IMR-90 (cell line): Measurements from ENCODE around the gene NHLRC1. TPM values are rescaled to one million over a fixed set of nuclear protein-coding genes. Genes with fewer than 3 reads are reported as not detected.

Source experiments
- ATAC-seq: fragments of 200-7000 bp; cut with Tn5 transposase; 2 replicates; pipeline ENCODE4 v1.9.1; 2020; ENCODE audit warnings: low read depth, mild to moderate bottlenecking, moderate library complexity
- BruUV-seq: library from RNA; stranded (reverse); fragments of 400-500 nt; replicated peaks from 2 replicates; lab custom pipeline; 2021; lab: Mats Ljungman, UMichigan
- CTCF ChIA-PET: fragments of 300-600 bp; formaldehyde crosslinking; extraction: SDS; loops from one replicate; lab custom pipeline; 2021; ENCODE audit warnings: antibody characterized with exemption; lab: Yijun Ruan, JAX
- POLR2A ChIA-PET: fragments of 300-600 bp; sonication (Branson Sonifier 250); formaldehyde crosslinking; loops from one replicate; lab custom pipeline; 2022; ENCODE audit warnings: antibody characterized with exemption; ENCODE audit not compliant: unreplicated experiment; lab: Charles Lee
- DNase-seq: peaks from one replicate; pipeline ENCODE4 v3.0.0; 2013
- H2AFZ ChIP-seq: replicated peaks from 2 replicates; pipeline ENCODE3; 2013; ENCODE audit warnings: low read length, mild to moderate bottlenecking; ENCODE audit not compliant: poor library complexity
- H2AK5ac ChIP-seq: 2 replicates; pipeline ENCODE4 v1.6.1; 2013; ENCODE audit warnings: low read depth, low read length, inconsistent platforms
- H2AK9ac ChIP-seq: replicated peaks from 2 replicates; pipeline ENCODE3; 2013; ENCODE audit warnings: mild to moderate bottlenecking, low read depth, low read length, moderate library complexity; ENCODE audit not compliant: poor library complexity
- H2BK120ac ChIP-seq: 2 replicates; pipeline ENCODE4 v1.6.1; 2013; ENCODE audit warnings: low read depth, low read length, inconsistent platforms
- H2BK15ac ChIP-seq: 3 replicates; pipeline ENCODE4 v1.6.1; 2013; ENCODE audit warnings: low read depth, low read length, inconsistent platforms
- H2BK20ac ChIP-seq: 2 replicates; pipeline ENCODE4 v1.6.1; 2013; ENCODE audit warnings: low read depth, mild to moderate bottlenecking, inconsistent platforms, low read length, moderate library complexity
- H2BK5ac ChIP-seq: 2 replicates; pipeline ENCODE4 v1.6.1; 2013; ENCODE audit warnings: mild to moderate bottlenecking, low read depth, low read length, inconsistent platforms; ENCODE audit not compliant: poor library complexity, severe bottlenecking
- H3K14ac ChIP-seq: replicated peaks from 2 replicates; pipeline ENCODE4 v1.6.1; 2013; ENCODE audit warnings: low read depth, low read length, inconsistent platforms
- H3K18ac ChIP-seq: 2 replicates; pipeline ENCODE4 v1.6.1; 2013; ENCODE audit warnings: low read depth, low read length, control low read depth
- H3K23ac ChIP-seq: 2 replicates; pipeline ENCODE4 v1.6.1; 2013; ENCODE audit warnings: low read depth, low read length, inconsistent platforms
- H3K27ac ChIP-seq: 2 replicates; pipeline ENCODE4 v1.5.1; 2013; ENCODE audit warnings: mild to moderate bottlenecking, control low read depth, low read length; ENCODE audit not compliant: insufficient read depth
- H3K27me3 ChIP-seq: 2 replicates; pipeline ENCODE4 v1.6.1; 2013; ENCODE audit warnings: low read length; ENCODE audit not compliant: control insufficient read depth, insufficient read depth
- H3K36me3 ChIP-seq: 2 replicates; pipeline ENCODE4 v1.6.1; 2013; ENCODE audit warnings: low read length, mixed read lengths; ENCODE audit not compliant: control insufficient read depth, insufficient read depth
- H3K4ac ChIP-seq: 2 replicates; pipeline ENCODE4 v1.6.1; 2013; ENCODE audit warnings: low read depth, low read length, inconsistent platforms
- H3K4me1 ChIP-seq: 2 replicates; pipeline ENCODE4 v1.6.1; 2013; ENCODE audit warnings: low read length, mixed read lengths; ENCODE audit not compliant: control insufficient read depth, insufficient read depth
- H3K4me2 ChIP-seq: 2 replicates; pipeline ENCODE4 v1.6.1; 2013; ENCODE audit warnings: low read depth, mild to moderate bottlenecking, control low read depth, low read length, moderate library complexity
- H3K4me3 ChIP-seq: 2 replicates; pipeline ENCODE4 v1.5.1; 2013; ENCODE audit warnings: low read depth, mild to moderate bottlenecking, control low read depth, low read length, moderate library complexity; ENCODE audit not compliant: insufficient read depth
- H3K56ac ChIP-seq: 2 replicates; pipeline ENCODE4 v1.6.1; 2013; ENCODE audit warnings: low read length, inconsistent platforms; ENCODE audit not compliant: insufficient read depth; ENCODE audit errors: extremely low read depth
- H3K79me1 ChIP-seq, 2 experiments: 2 replicates each; pipeline ENCODE4 v1.6.1; 2013; ENCODE audit warnings: low read length in 2 of 2, inconsistent platforms in 1 of 2, low read depth in 1 of 2
- H3K9ac ChIP-seq: 2 replicates; pipeline ENCODE4 v1.6.1; 2013; ENCODE audit warnings: low read depth, low read length, control low read depth
- H3K9me1 ChIP-seq: 2 replicates; pipeline ENCODE4 v1.6.1; 2013; ENCODE audit warnings: low read length, inconsistent platforms; ENCODE audit not compliant: insufficient read depth
- H3K9me3 ChIP-seq: 2 replicates; pipeline ENCODE4 v1.6.1; 2013; ENCODE audit warnings: low read length; ENCODE audit not compliant: control insufficient read depth, insufficient read depth
- H4K20me1 ChIP-seq: 2 replicates; pipeline ENCODE4 v1.6.1; 2013; ENCODE audit warnings: low read length, inconsistent platforms; ENCODE audit not compliant: insufficient read depth
- H4K5ac ChIP-seq: 2 replicates; pipeline ENCODE4 v1.6.1; 2013; ENCODE audit warnings: mild to moderate bottlenecking, low read depth, low read length, control low read depth
- H4K8ac ChIP-seq, 2 experiments: 2 replicates each; pipeline ENCODE4 v1.6.1; 2013; ENCODE audit warnings: low read depth in 2 of 2, low read length in 2 of 2, control low read depth in 1 of 2, inconsistent platforms in 1 of 2
- H4K91ac ChIP-seq: 2 replicates; pipeline ENCODE4 v1.6.1; 2013; ENCODE audit warnings: low read depth, low read length, inconsistent platforms; ENCODE audit not compliant: insufficient read depth
- BHLHE40 ChIP-seq: fragments of 150-350 bp; IDR thresholded peaks from 2 replicates; pipeline ENCODE4 v1.6.1; 2016; ENCODE audit warnings: mild to moderate bottlenecking, low read depth, low read length
- CEBPB ChIP-seq: IDR thresholded peaks from 2 replicates; pipeline ENCODE4 v1.6.1; 2012; ENCODE audit warnings: low read depth, low read length, improper control_type of control experiment
- CHD1 ChIP-seq: IDR thresholded peaks from 2 replicates; pipeline ENCODE4 v1.6.1; 2012; ENCODE audit warnings: low read depth, low read length, improper control_type of control experiment
- FOS ChIP-seq: fragments of 150-350 bp; IDR thresholded peaks from 2 replicates; pipeline ENCODE4 v1.6.1; 2016; ENCODE audit warnings: low read depth, low read length
- MAFK ChIP-seq: IDR thresholded peaks from 2 replicates; pipeline ENCODE4 v1.6.1; 2012; ENCODE audit warnings: low read depth, low read length, improper control_type of control experiment
- MAZ ChIP-seq: IDR thresholded peaks from 2 replicates; pipeline ENCODE4 v1.6.1; 2012; ENCODE audit warnings: low read depth, mild to moderate bottlenecking, low read length, improper control_type of control experiment, moderate library complexity, borderline replicate concordance
- MXI1 ChIP-seq: IDR thresholded peaks from 2 replicates; pipeline ENCODE4 v1.6.1; 2012; ENCODE audit warnings: low read depth, mild to moderate bottlenecking, low read length, moderate library complexity, borderline replicate concordance
- NFE2L2 ChIP-seq: fragments of 150-350 bp; IDR thresholded peaks from 2 replicates; pipeline ENCODE4 v1.6.1; 2016; ENCODE audit warnings: low read depth, mild to moderate bottlenecking, low read length
- POLR2A ChIP-seq: IDR thresholded peaks from 2 replicates; pipeline ENCODE4 v1.6.1; 2012; ENCODE audit warnings: mild to moderate bottlenecking, low read depth, low read length
- RAD21 ChIP-seq: IDR thresholded peaks from 2 replicates; pipeline ENCODE4 v1.6.1; 2012; ENCODE audit warnings: low read length, improper control_type of control experiment
- RCOR1 ChIP-seq: IDR thresholded peaks from 2 replicates; pipeline ENCODE4 v1.6.1; 2012; ENCODE audit warnings: mild to moderate bottlenecking, low read length, improper control_type of control experiment; ENCODE audit not compliant: insufficient replicate concordance
- RFX5 ChIP-seq: IDR thresholded peaks from 2 replicates; pipeline ENCODE4 v1.8.0; 2012; ENCODE audit warnings: low read depth, mild to moderate bottlenecking, low read length, moderate library complexity
- SMC3 ChIP-seq: fragments of 150-350 bp; IDR thresholded peaks from 2 replicates; pipeline ENCODE4 v1.6.1; 2016; ENCODE audit warnings: low read depth, mild to moderate bottlenecking, antibody characterized with exemption, low read length, moderate library complexity
- WGBS, 2 experiments: methylation state at CpG; one replicate each; pipeline versions ENCODE4 v1.1.5 to v1.1.7; 2013; ENCODE audit warnings: missing lambda C conversion rate in 2 of 2; ENCODE audit not compliant: insufficient read length in 1 of 2; ENCODE audit errors: extremely low coverage in 2 of 2; 5-methylcytosine and 5-hydroxymethylcytosine counted together
- dilution Hi-C: fragments of 300-500 bp; cut with HindIII; formaldehyde crosslinking; loops from one replicate; pipeline ENCODE4 v1.14.3; 2018; ENCODE audit warnings: low sequenced_read_pairs; ENCODE audit not compliant: unreplicated experiment
- in situ Hi-C: fragments of 300-500 bp; cut with MboI; formaldehyde crosslinking; loops from 3 replicates; pipeline ENCODE4 v1.14.3; 2019; ENCODE audit warnings: low sequenced_read_pairs, inconsistent platforms, mixed read lengths
- intact Hi-C: fragments of 100-400 bp; cut with micrococcal nuclease; formaldehyde crosslinking; loops from 2 replicates; pipeline ENCODE4 v1.10.0; 2022
- polyA plus RNA-seq, 3 experiments: library from polyadenylated mRNA; depleted of rRNA; stranded (reverse); fragments of >200 nt; gene quantifications; 2 replicates each; pipeline ENCODE4 v1.2.3, GENCODE V29; 2012; ENCODE audit warnings: low replicate concordance in 1 of 3
- total RNA-seq: library from RNA; depleted of rRNA; stranded (reverse); fragments of >200 nt; gene quantifications from 2 replicates; pipeline ENCODE4 v1.2.3, GENCODE V29; 2012
- TF ChIP-seq, protein P1 (sequence below): fragments of 150-350 bp; IDR thresholded peaks from 2 replicates; pipeline ENCODE4 v1.6.1; 2016; ENCODE audit warnings: low read depth, mild to moderate bottlenecking, low read length, moderate library complexity, borderline replicate concordance

Gene NHLRC1
- total and polyA plus RNA-seq, 2 of the 4 experiments (the other 2 are of a cell fraction): 1.1 TPM

DNA sequence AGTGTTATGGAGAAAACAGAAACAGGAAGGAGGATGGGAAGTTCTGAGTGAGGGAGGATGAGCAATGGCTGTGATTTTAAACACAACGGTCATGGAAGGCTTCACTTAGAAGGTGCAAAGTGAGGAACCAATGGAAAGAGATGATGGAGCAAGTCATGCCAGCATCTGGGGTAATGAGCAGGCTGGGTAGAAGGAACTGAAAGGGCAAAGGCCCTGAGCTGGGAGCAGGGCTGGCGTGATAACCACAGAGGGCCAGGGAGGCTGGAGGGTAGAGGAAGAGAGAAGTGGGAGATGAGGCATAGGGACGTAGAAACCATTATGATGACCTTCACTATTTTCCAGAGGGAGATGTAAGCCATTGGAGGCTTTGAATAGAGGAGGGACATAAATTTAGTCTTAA lies 43.6 kb downstream of the NHLRC1 start:
- intact Hi-C loops: no loop called here
- Histone ChIP-seq H3K9ac (no peak overlapping the region), H4K5ac (no peak overlapping the region), H3K23ac (no peak overlapping the region), H4K91ac (no peak overlapping the region), H3K56ac (no peak overlapping the region), H3K27me3 (peaks cover 1% of the 10 kb centered on the region; the same call in 1 of the 2 replicates), H2BK15ac (no peak overlapping the region), H3K4me1 (peaks cover 3% of the 10 kb centered on the region), H3K14ac (no peak overlapping the region), H3K36me3 (no peaks in the 10 kb centered on the region), H3K4me2 (no peak overlapping the region), H2AFZ (no peak overlapping the region), H2BK120ac (no peak overlapping the region), H2BK20ac (no peak overlapping the region), H3K9me3 (peaks cover 4% of the 10 kb centered on the region; the same call in 1 of the 2 replicates), H3K4me3 (no peak overlapping the region), H2BK5ac (no peak overlapping the region), H3K79me1 (no peaks in the 10 kb centered on the region), H3K27ac (no peak overlapping the region), H4K8ac (no peak overlapping the region), H2AK5ac (no peak overlapping the region), H4K20me1 (no peaks in the 10 kb centered on the region), H3K4ac (no peak overlapping the region), H3K9me1 (no peaks in the 10 kb centered on the region), H2AK9ac (no peak overlapping the region), H3K18ac (no peak overlapping the region)
- TF ChIP-seq FOS (no peak), MAFK (no peak), RAD21 (no peak), CHD1 (no peak), SMC3 (no peak), NFE2L2 (no peak), BHLHE40 (no peak), MXI1 (no peak), RCOR1 (no peak), MAZ (no peak), POLR2A (no peak), CEBPB (no peak), RFX5 (no peak)
- TF ChIP-seq, protein P1, sequence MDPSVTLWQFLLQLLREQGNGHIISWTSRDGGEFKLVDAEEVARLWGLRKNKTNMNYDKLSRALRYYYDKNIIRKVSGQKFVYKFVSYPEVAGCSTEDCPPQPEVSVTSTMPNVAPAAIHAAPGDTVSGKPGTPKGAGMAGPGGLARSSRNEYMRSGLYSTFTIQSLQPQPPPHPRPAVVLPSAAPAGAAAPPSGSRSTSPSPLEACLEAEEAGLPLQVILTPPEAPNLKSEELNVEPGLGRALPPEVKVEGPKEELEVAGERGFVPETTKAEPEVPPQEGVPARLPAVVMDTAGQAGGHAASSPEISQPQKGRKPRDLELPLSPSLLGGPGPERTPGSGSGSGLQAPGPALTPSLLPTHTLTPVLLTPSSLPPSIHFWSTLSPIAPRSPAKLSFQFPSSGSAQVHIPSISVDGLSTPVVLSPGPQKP: no peak
- ChIA-PET POLR2A (no interaction called here), CTCF (no interaction called here)
- no peak for DNase-seq
- BruUV-seq: no TSS peak
- 80% methylated on average over 1 of the region's 3 CpGs; no CpG with 5 or more reads in 1 of the 2 experiments for WGBS, 2 experiments
- dilution Hi-C loops: no loop called here
- in situ Hi-C loops: no loop called here
- no peak for ATAC-seq
